GM19467 (cell line): Measurements from ENCODE around the gene SRRM3.
"Not testable (repeated sequence)": the region's sequence is repeated elsewhere in the genome, so short reads cannot be mapped to it uniquely, and the experiment has no call there.

Source experiments
- ATAC-seq: cut with Tn5 transposase; IDR thresholded peaks from one replicate; pipeline ENCODE4 v1.9.1; 2021; ENCODE audit warnings: mild to moderate bottlenecking, moderate library complexity; ENCODE audit not compliant: unreplicated experiment

SRRM3 gene

GRCh38 chr7:76334320-76334967, 132.7 kb downstream of the SRRM3 start:
- no peak for ATAC-seq

GRCh38 chr7:76335417-76335816, 133.7 kb downstream of the SRRM3 start:
- not testable (repeated sequence) for ATAC-seq

GRCh38 chr7:76336094-76336493, 134.4 kb downstream of the SRRM3 start:
- ATAC-seq: no peak
